Panc1 (cell line): Measurements from ENCODE around the gene OLFML1. TPM values are rescaled to one million over a fixed set of nuclear protein-coding genes. Genes with fewer than 3 reads are reported as not detected.
A peak's percentile ranks its signal among the peaks of the same experiment; 100 is the strongest.

Experiments used
- ATAC-seq: fragments of 200-7000 bp; cut with Tn5 transposase; 2 replicates; pipeline ENCODE4 v1.9.1; 2020; ENCODE audit warnings: mild to moderate bottlenecking, moderate library complexity
- BruUV-seq: library from RNA; stranded (reverse); fragments of 400-500 nt; replicated peaks from 2 replicates; lab custom pipeline; 2021; lab: Mats Ljungman, UMichigan
- CTCF ChIA-PET: fragments of 300-600 bp; sonication (Branson Sonifier 250); formaldehyde crosslinking; loops from one replicate; lab custom pipeline; 2022; ENCODE audit warnings: antibody characterized with exemption; lab: Charles Lee
- POLR2A ChIA-PET: fragments of 300-600 bp; sonication (Branson Sonifier 250); formaldehyde crosslinking; loops from one replicate; lab custom pipeline; 2022; ENCODE audit warnings: antibody characterized with exemption; lab: Charles Lee
- DNase-seq: peaks from one replicate; pipeline ENCODE4 v3.0.0-alpha.2; 2010; ENCODE audit warnings: low read depth, low spot score
- H3K27ac ChIP-seq: 2 replicates; pipeline ENCODE4 v1.5.1; 2011; ENCODE audit warnings: mild to moderate bottlenecking, low read length, inconsistent platforms
- H3K27me3 ChIP-seq: fragments of 200-500 bp; sonication (Bioruptor generic); 2 replicates; pipeline ENCODE4 v1.6.0; 2014; ENCODE audit warnings: low read length, inconsistent platforms; ENCODE audit not compliant: control insufficient read depth, insufficient read depth
- H3K36me3 ChIP-seq: fragments of 200-500 bp; sonication (Bioruptor generic); 2 replicates; pipeline ENCODE4 v1.5.1; 2014; ENCODE audit warnings: inconsistent platforms, mild to moderate bottlenecking, low read length, moderate library complexity; ENCODE audit not compliant: control insufficient read depth, insufficient read depth
- H3K4me1 ChIP-seq: 2 replicates; pipeline ENCODE4 v1.5.1; 2011; ENCODE audit warnings: inconsistent platforms, mild to moderate bottlenecking, low read length, moderate library complexity; ENCODE audit not compliant: control insufficient read depth, insufficient read depth
- H3K4me3 ChIP-seq, 2 experiments: 2 replicates each; pipeline ENCODE4 v1.5.1; 2011 to 2012; ENCODE audit warnings: low read depth in 2 of 2, low read length in 2 of 2, mild to moderate bottlenecking in 2 of 2, inconsistent platforms in 1 of 2, moderate library complexity in 1 of 2
- H3K9me3 ChIP-seq: fragments of 200-500 bp; sonication (Bioruptor generic); 2 replicates; pipeline ENCODE4 v1.5.1; 2014; ENCODE audit warnings: low read depth, mild to moderate bottlenecking, inconsistent platforms, low read length, moderate library complexity; ENCODE audit not compliant: control insufficient read depth, insufficient read depth
- CTCF ChIP-seq: fragments of 450-650 bp; IDR thresholded peaks from 2 replicates; pipeline ENCODE4 v1.5.1; 2017; ENCODE audit warnings: mild to moderate bottlenecking
- POLR2AphosphoS5 ChIP-seq: IDR thresholded peaks from 2 replicates; pipeline ENCODE4 v1.6.1; 2012; ENCODE audit warnings: mild to moderate bottlenecking, low read depth, low read length, moderate library complexity
- REST ChIP-seq, 2 experiments: IDR thresholded peaks; 2 replicates each; pipeline ENCODE4 v1.6.1; 2011 to 2012; ENCODE audit warnings: low read depth in 2 of 2, control low read depth in 1 of 2, low read length in 1 of 2, mild to moderate bottlenecking in 1 of 2, moderate library complexity in 1 of 2; ENCODE audit not compliant: insufficient read depth in 1 of 2
- SIN3A ChIP-seq: IDR thresholded peaks from 2 replicates; pipeline ENCODE4 v1.6.1; 2012; ENCODE audit warnings: low read depth, mild to moderate bottlenecking, low read length, moderate library complexity, borderline replicate concordance; ENCODE audit not compliant: insufficient read depth
- TCF7L2 ChIP-seq: IDR thresholded peaks from 2 replicates; pipeline ENCODE4 v1.6.1; 2011; ENCODE audit warnings: mild to moderate bottlenecking, low read depth, low read length, inconsistent platforms
- in situ Hi-C: cut with HindIII; loops from 2 replicates; pipeline ENCODE4 v1.10.0; 2016; ENCODE audit warnings: low sequenced_read_pairs, low pct_unique_long_range_greater_than_20kb
- intact Hi-C: fragments of 100-400 bp; cut with micrococcal nuclease; formaldehyde crosslinking; loops from one replicate; pipeline ENCODE4 v1.10.0; 2022; ENCODE audit not compliant: unreplicated experiment
- total RNA-seq: library from RNA; stranded (reverse); gene quantifications from one replicate; pipeline ENCODE4 v1.2.1, GENCODE V29; 2021; ENCODE audit not compliant: unreplicated experiment

The OLFML1 gene
- total RNA-seq, 1 experiment from 2014 or later: not detected

GRCh38 chr11:7444091-7444981, 41.0 kb upstream of the OLFML1 start:
- H3K27ac ChIP-seq: no peak overlapping the region
- BruUV-seq: no TSS peak
- no peak for ATAC-seq
- H3K36me3 ChIP-seq: no peaks in the 10 kb centered on the region
- no peaks in the 10 kb centered on the region for H3K4me1 ChIP-seq
- TF ChIP-seq SIN3A (no peak), TCF7L2 (0 out of 2 replicates have a peak, but pooled peaks have one; percentile 22), REST (IDR thresholded peaks at IDR 0.05; ENCODE audit: insufficient read depth in 1 of 2, low read depth in 2 of 2, low read length in 1 of 2) (no peak)
- no peak overlapping the region for H3K4me3 ChIP-seq
- no peak for DNase-seq
- intact Hi-C loops (loop anchor here (10.0 kb wide), 1 partner anchor 300 kb away; no protein-coding TSS in a partner anchor), in situ Hi-C loops (no loop called here)
- H3K27me3 ChIP-seq: peaks cover 2% of the 10 kb centered on the region; the same call in 1 of the 2 replicates
- ChIA-PET CTCF (interaction anchor here (1.7 kb wide), 1 partner anchor 15 kb away, joined by 3 read pairs; no protein-coding TSS in a partner anchor), POLR2A (no interaction called here)
- H3K9me3 ChIP-seq: no peaks in the 10 kb centered on the region

- DNase-seq (no peak), ATAC-seq (no peak)
- H3K4me1 ChIP-seq: no peaks in the 10 kb centered on the region
These were observed 39.7 kb upstream of the OLFML1 start for GRCh38 chr11:7445564-7445963.

More at GRCh38 chr11:7445564-7445963, 39.7 kb upstream of the OLFML1 start:
- no peak for TF ChIP-seq SIN3A
- TF ChIP-seq TCF7L2: no peak
- TF ChIP-seq POLR2AphosphoS5: no peak
- TF ChIP-seq CTCF: no peak
- TF ChIP-seq REST (IDR thresholded peaks at IDR 0.05; ENCODE audit: insufficient read depth in 1 of 2, low read depth in 2 of 2, low read length in 1 of 2): no peak
- Histone ChIP-seq H3K9me3 (no peaks in the 10 kb centered on the region), H3K27ac (no peak overlapping the region), H3K36me3 (no peaks in the 10 kb centered on the region), H3K27me3 (peaks cover 2% of the 10 kb centered on the region; the same call in 1 of the 2 replicates), H3K4me3 (no peak overlapping the region)
- in situ Hi-C loops: no loop called here
- ChIA-PET CTCF (no interaction called here), POLR2A (no interaction called here)
- BruUV-seq: no TSS peak
- intact Hi-C loops: loop anchor here (10.0 kb wide), 1 partner anchor 301 kb away; no protein-coding TSS in a partner anchor
